ENCODE data around the gene RAB40A.
"Not testable (repeated sequence)": the region's sequence is repeated elsewhere in the genome, so short reads cannot be mapped to it uniquely, and the experiment has no call there.

RAB40A gene

GRCh38 chrX:103513067-103513466 lies 6.2 kb downstream of the RAB40A start:
- no peak for ATAC-seq (replicated peaks)
- H3K36me3 Mint-ChIP-seq (ENCODE audit: insufficient read depth) = no peaks in the 10 kb centered on the region
- no peak overlapping the region for H3K27ac Mint-ChIP-seq
- H3K4me3 Mint-ChIP-seq = no peak overlapping the region
- H3K9me3 Mint-ChIP-seq = no peaks in the 10 kb centered on the region
- no peak for DNase-seq
- H3K4me1 Mint-ChIP-seq (ENCODE audit: low read depth in 2 of 2) = no peaks in the 10 kb centered on the region
- H3K27me3 Mint-ChIP-seq = peaks cover 0 to 6% of the 10 kb centered on the region in 2 donors

- Mint-ChIP-seq H3K27ac (no peak overlapping the region), H3K4me1 (ENCODE audit: low read depth in 2 of 2) (no peaks in the 10 kb centered on the region), H3K27me3 (peaks cover 0 to 6% of the 10 kb centered on the region in 2 donors), H3K4me3 (no peak overlapping the region), H3K9me3 (no peaks in the 10 kb centered on the region), H3K36me3 (ENCODE audit: insufficient read depth) (no peaks in the 10 kb centered on the region)
- DNase-seq = no peak
- ATAC-seq (replicated peaks) = no peak
Observed at GRCh38 chrX:103510031-103510430, 9.3 kb downstream of the RAB40A start.

- DNase-seq (no peak), ATAC-seq (replicated peaks) (no peak)
- Mint-ChIP-seq H3K4me1 (ENCODE audit: low read depth in 2 of 2) (no peaks in the 10 kb centered on the region), H3K9me3 (no peaks in the 10 kb centered on the region), H3K36me3 (ENCODE audit: insufficient read depth) (no peaks in the 10 kb centered on the region), H3K4me3 (no peak overlapping the region), H3K27ac (no peak overlapping the region), H3K27me3 (peaks cover 0 to 9% of the 10 kb centered on the region in 2 donors)
Observed at GRCh38 chrX:103503853-103504207, 15.5 kb downstream of the RAB40A start.

- ATAC-seq (replicated peaks) (no peak), DNase-seq (no peak)
- Mint-ChIP-seq H3K36me3 (ENCODE audit: insufficient read depth) (no peaks in the 10 kb centered on the region), H3K9me3 (no peaks in the 10 kb centered on the region), H3K27me3 (peaks cover 0 to 9% of the 10 kb centered on the region in 2 donors), H3K4me1 (ENCODE audit: low read depth in 2 of 2) (no peaks in the 10 kb centered on the region), H3K27ac (no peak overlapping the region), H3K4me3 (no peak overlapping the region)
Observed at GRCh38 chrX:103503163-103503852, 16.0 kb downstream of the RAB40A start.

DNA sequence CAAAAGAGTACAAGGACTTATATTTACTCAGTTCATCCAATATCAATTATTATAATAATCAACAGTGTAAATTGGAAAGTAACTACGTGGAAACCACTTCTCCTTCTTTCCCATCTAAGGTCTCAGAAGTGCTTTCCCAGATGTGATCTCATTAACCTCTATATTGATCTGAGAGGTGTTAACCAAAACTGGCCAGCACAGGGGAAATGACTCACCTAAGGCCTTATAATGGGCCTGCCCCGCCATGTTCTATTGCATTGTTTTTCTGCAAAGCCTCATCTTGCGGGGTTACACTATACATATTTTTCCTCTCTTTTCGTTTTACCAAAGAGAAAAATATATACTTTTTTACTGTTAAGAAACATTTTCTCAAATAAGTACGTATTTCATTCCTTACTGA lies 20.5 kb downstream of the RAB40A start:
- Mint-ChIP-seq H3K4me1 (ENCODE audit: low read depth in 2 of 2) (no peaks in the 10 kb centered on the region), H3K9me3 (no peaks in the 10 kb centered on the region), H3K27ac (no peak overlapping the region), H3K4me3 (no peak overlapping the region), H3K36me3 (ENCODE audit: insufficient read depth) (no peaks in the 10 kb centered on the region), H3K27me3 (peaks cover 10 to 22% of the 10 kb centered on the region in 2 donors)
- ATAC-seq (replicated peaks) = no peak
- DNase-seq = no peak

DNA sequence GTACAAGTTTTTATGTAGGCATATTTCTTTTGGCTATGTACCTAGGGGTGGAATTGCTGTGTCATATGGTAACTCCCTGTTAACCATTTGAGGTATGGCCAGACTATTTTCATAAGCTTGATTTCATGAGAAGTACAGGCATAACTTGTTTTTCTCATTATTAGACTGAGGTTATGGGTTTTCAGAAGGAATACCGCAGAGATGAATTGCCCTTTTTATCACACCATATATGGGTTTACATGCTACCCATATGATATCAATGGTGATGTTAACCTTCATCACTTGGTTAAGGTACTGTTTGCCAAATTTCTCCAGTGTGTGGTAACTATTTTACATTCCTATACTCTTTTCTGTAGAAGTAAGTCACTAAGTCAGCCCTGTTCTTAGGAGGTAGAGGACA lies 23.5 kb downstream of the RAB40A start:
- Mint-ChIP-seq H3K27me3 (peaks cover 10 to 13% of the 10 kb centered on the region in 2 donors), H3K27ac (no peak overlapping the region), H3K4me3 (no peak overlapping the region), H3K9me3 (no peaks in the 10 kb centered on the region), H3K4me1 (ENCODE audit: low read depth in 2 of 2) (no peaks in the 10 kb centered on the region), H3K36me3 (ENCODE audit: insufficient read depth) (no peaks in the 10 kb centered on the region)
- DNase-seq = no peak
- ATAC-seq (replicated peaks) = no peak

- not testable (repeated sequence) for H3K9me3 Mint-ChIP-seq; ATAC-seq (replicated peaks); H3K27ac Mint-ChIP-seq; H3K4me1 Mint-ChIP-seq (ENCODE audit: low read depth in 2 of 2); H3K4me3 Mint-ChIP-seq; H3K36me3 Mint-ChIP-seq (ENCODE audit: insufficient read depth); DNase-seq
- peaks cover 10 to 13% of the 10 kb centered on the region in 2 donors for H3K27me3 Mint-ChIP-seq
Observed at GRCh38 chrX:103493578-103493977, 25.7 kb downstream of the RAB40A start.

DNA sequence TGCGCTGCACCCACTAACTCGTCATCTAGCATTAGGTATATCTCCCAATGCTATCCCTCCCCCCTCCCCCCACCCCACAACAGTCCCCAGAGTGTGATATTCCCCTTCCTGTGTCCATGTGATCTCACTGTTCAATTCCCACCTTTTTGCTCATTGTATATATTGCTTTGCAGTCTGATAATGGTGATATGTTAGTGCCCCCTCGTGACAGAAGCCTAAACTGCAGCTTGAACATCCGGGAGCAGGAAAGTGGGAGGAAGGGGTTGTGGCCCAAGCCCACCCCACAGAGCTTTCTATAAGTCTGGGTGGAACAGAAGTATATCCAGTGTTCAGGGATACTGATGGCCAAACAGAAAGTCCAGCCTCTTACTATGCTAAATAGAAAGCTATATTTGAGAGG lies 29.6 kb downstream of the RAB40A start:
- H3K27me3 Mint-ChIP-seq; H3K4me1 Mint-ChIP-seq (ENCODE audit: low read depth in 2 of 2); H3K9me3 Mint-ChIP-seq; H3K27ac Mint-ChIP-seq; ATAC-seq (replicated peaks); H3K36me3 Mint-ChIP-seq (ENCODE audit: insufficient read depth); H3K4me3 Mint-ChIP-seq: not testable (repeated sequence)
- peak; percentile 1 to 17 (median 1) for DNase-seq

- ATAC-seq (replicated peaks) = no peak
- Mint-ChIP-seq H3K36me3 (ENCODE audit: insufficient read depth) (no peaks in the 10 kb centered on the region), H3K27ac (no peak overlapping the region), H3K4me1 (ENCODE audit: low read depth in 2 of 2) (no peaks in the 10 kb centered on the region), H3K4me3 (no peak overlapping the region), H3K27me3 (no peaks in the 10 kb centered on the region), H3K9me3 (no peaks in the 10 kb centered on the region)
- no peak for DNase-seq
Observed at GRCh38 chrX:103488794-103489193, 30.5 kb downstream of the RAB40A start.

- Mint-ChIP-seq H3K27me3 (no peaks in the 10 kb centered on the region), H3K27ac (no peak overlapping the region), H3K4me1 (ENCODE audit: low read depth in 2 of 2) (no peaks in the 10 kb centered on the region), H3K9me3 (no peaks in the 10 kb centered on the region), H3K36me3 (ENCODE audit: insufficient read depth) (no peaks in the 10 kb centered on the region), H3K4me3 (no peak overlapping the region)
- DNase-seq (no peak), ATAC-seq (replicated peaks) (no peak)
Observed at GRCh38 chrX:103488332-103488731, 31.0 kb downstream of the RAB40A start.

GRCh38 chrX:103483720-103484119 lies 35.6 kb downstream of the RAB40A start:
- no peak for ATAC-seq (replicated peaks)
- no peaks in the 10 kb centered on the region for H3K4me1 Mint-ChIP-seq (ENCODE audit: low read depth in 2 of 2)
- DNase-seq = no peak
- H3K27ac Mint-ChIP-seq = no peak overlapping the region
- H3K4me3 Mint-ChIP-seq = no peak overlapping the region
- no peaks in the 10 kb centered on the region for H3K27me3 Mint-ChIP-seq
- H3K9me3 Mint-ChIP-seq = no peaks in the 10 kb centered on the region
- no peaks in the 10 kb centered on the region for H3K36me3 Mint-ChIP-seq (ENCODE audit: insufficient read depth)

- no peaks in the 10 kb centered on the region for H3K27me3 Mint-ChIP-seq
- no peak for DNase-seq
- no peak overlapping the region for H3K27ac Mint-ChIP-seq
- ATAC-seq (replicated peaks) = no peak
- no peaks in the 10 kb centered on the region for H3K36me3 Mint-ChIP-seq (ENCODE audit: insufficient read depth)
- H3K4me1 Mint-ChIP-seq (ENCODE audit: low read depth in 2 of 2) = no peaks in the 10 kb centered on the region
- H3K4me3 Mint-ChIP-seq = no peak overlapping the region
- no peaks in the 10 kb centered on the region for H3K9me3 Mint-ChIP-seq
Observed at GRCh38 chrX:103480526-103480925, 38.8 kb downstream of the RAB40A start.

DNA sequence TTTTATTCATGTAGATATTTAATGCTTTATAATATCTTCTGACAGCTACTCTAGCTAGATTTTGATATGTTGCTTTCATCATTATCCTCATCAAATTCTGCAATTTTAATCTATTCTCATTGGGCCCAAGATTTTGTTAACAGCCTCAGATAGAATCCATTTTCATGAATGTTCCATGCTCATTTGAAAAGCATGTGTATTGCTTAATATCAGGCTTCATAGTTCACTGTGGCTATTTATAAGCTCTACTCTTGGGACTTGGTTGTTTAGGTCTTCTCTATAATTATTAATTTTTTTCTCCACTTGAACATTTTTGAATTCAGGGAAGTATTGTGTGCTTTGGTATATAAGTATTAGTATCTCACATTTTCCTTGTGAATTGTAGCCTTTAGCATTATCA lies 41.8 kb downstream of the RAB40A start:
- DNase-seq = no peak
- no peak overlapping the region for H3K27ac Mint-ChIP-seq
- H3K36me3 Mint-ChIP-seq (ENCODE audit: insufficient read depth) = no peaks in the 10 kb centered on the region
- H3K27me3 Mint-ChIP-seq = no peaks in the 10 kb centered on the region
- H3K4me3 Mint-ChIP-seq = no peak overlapping the region
- ATAC-seq (replicated peaks) = no peak
- H3K9me3 Mint-ChIP-seq = no peaks in the 10 kb centered on the region
- H3K4me1 Mint-ChIP-seq (ENCODE audit: low read depth in 2 of 2) = no peaks in the 10 kb centered on the region

- no peak overlapping the region for H3K4me3 Mint-ChIP-seq
- H3K9me3 Mint-ChIP-seq = no peaks in the 10 kb centered on the region
- no peaks in the 10 kb centered on the region for H3K36me3 Mint-ChIP-seq (ENCODE audit: insufficient read depth)
- DNase-seq = no peak
- H3K4me1 Mint-ChIP-seq (ENCODE audit: low read depth in 2 of 2) = no peaks in the 10 kb centered on the region
- no peaks in the 10 kb centered on the region for H3K27me3 Mint-ChIP-seq
- H3K27ac Mint-ChIP-seq = no peak overlapping the region
- ATAC-seq (replicated peaks) = no peak
Observed at GRCh38 chrX:103475381-103475780, 43.9 kb downstream of the RAB40A start.

- H3K9me3 Mint-ChIP-seq; DNase-seq; H3K4me3 Mint-ChIP-seq; H3K27ac Mint-ChIP-seq; H3K4me1 Mint-ChIP-seq (ENCODE audit: low read depth in 2 of 2); ATAC-seq (replicated peaks); H3K36me3 Mint-ChIP-seq (ENCODE audit: insufficient read depth): not testable (repeated sequence)
- peaks cover 0 to 16% of the 10 kb centered on the region in 2 donors for H3K27me3 Mint-ChIP-seq
Observed at GRCh38 chrX:103469977-103470376, 49.3 kb downstream of the RAB40A start.
